ENCODE results near the gene HS2ST1. TPM values are rescaled to one million over a fixed set of nuclear protein-coding genes. Genes with fewer than 3 reads are reported as not detected.
"Not testable (repeated sequence)": the region's sequence is repeated elsewhere in the genome, so short reads cannot be mapped to it uniquely, and the experiment has no call there.

The HS2ST1 gene
- total RNA-seq, 6 experiments from 2014 or later, result 23.8 to 26.8 (median 24.8) TPM

DNA sequence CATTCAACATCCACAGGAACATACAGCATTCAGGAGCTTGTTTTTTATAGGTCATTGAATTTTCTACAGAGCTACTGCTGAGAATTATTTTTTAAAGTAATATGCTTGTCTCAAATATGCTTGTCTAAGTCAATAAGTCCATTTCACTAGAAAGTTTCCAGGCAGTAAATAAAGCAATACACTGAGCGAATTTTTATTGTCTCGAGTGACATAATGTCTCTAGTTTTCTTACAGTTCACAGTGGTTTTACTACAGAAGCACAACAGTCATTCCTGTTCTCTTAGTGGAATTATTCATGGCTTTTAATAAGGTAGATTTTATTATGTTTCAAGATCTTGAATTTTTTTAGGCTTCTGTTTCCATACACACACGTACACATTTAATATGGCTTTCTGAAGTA lies 83.8 kb downstream of the HS2ST1 start:
- Mint-ChIP-seq H3K27me3 (ENCODE audit: insufficient read depth) (no peaks in the 10 kb centered on the region; the same call in 1 of the 2 replicates), H3K9me3 (no peaks in the 10 kb centered on the region), H3K36me3 (ENCODE audit: low read depth) (peaks cover 4% of the 10 kb centered on the region; the same call in 1 of the 2 replicates), H3K4me1 (ENCODE audit: low read depth) (peaks cover 13% of the 10 kb centered on the region), H3K27ac (no peak overlapping the region), H3K4me3 (no peak overlapping the region)
- no peak for DNase-seq
- TF ChIP-seq, protein P1, sequence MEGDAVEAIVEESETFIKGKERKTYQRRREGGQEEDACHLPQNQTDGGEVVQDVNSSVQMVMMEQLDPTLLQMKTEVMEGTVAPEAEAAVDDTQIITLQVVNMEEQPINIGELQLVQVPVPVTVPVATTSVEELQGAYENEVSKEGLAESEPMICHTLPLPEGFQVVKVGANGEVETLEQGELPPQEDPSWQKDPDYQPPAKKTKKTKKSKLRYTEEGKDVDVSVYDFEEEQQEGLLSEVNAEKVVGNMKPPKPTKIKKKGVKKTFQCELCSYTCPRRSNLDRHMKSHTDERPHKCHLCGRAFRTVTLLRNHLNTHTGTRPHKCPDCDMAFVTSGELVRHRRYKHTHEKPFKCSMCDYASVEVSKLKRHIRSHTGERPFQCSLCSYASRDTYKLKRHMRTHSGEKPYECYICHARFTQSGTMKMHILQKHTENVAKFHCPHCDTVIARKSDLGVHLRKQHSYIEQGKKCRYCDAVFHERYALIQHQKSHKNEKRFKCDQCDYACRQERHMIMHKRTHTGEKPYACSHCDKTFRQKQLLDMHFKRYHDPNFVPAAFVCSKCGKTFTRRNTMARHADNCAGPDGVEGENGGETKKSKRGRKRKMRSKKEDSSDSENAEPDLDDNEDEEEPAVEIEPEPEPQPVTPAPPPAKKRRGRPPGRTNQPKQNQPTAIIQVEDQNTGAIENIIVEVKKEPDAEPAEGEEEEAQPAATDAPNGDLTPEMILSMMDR (IDR thresholded peaks at IDR 0.05), result no peak

DNA sequence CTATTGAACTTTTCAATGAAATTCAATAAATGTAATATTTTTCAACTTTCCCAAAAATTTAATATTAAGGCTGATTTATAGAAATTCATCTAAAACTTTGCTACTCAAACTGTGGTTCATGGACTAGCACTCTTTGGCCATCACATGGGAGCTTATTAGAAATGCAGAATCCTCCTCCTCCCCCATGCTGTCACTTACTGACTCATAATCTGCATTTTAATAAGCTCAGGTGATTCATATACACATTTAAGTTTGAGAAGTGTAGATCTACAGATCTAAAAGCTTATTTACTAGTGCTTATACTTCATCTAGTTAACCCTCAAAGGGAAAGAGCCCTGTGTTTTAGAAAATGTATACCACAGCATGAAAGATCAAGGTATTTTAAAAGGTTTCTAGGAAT lies 84.3 kb downstream of the HS2ST1 start:
- no peak overlapping the region for H3K4me3 Mint-ChIP-seq
- peaks cover 8% of the 10 kb centered on the region for H3K4me1 Mint-ChIP-seq (ENCODE audit: low read depth)
- no peak overlapping the region for H3K27ac Mint-ChIP-seq
- TF ChIP-seq, protein P1 (IDR thresholded peaks at IDR 0.05), result no peak
- no peak for DNase-seq
- peaks cover 4% of the 10 kb centered on the region; the same call in 1 of the 2 replicates for H3K36me3 Mint-ChIP-seq (ENCODE audit: low read depth)
- H3K9me3 Mint-ChIP-seq, result no peaks in the 10 kb centered on the region
- no peaks in the 10 kb centered on the region; the same call in 1 of the 2 replicates for H3K27me3 Mint-ChIP-seq (ENCODE audit: insufficient read depth)

DNA sequence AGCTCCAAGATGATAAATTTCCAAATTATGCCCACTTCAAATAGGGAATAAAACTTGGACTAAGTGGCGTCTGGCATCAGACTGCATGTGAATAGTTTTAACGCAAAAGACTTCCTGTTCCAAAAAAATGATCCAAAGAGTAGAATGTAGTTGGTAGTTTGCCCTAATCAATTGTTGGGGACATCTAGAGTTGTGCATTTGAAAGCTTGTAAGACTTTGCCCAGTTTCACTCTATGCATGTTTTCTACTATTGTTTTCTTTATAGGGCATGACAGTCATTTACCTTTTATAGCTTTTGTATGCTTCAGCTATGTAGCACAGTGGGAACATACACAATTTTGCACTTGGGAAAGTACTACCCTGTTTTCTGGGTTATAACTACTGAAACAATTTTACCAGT lies 86.0 kb downstream of the HS2ST1 start:
- H3K27me3 Mint-ChIP-seq (ENCODE audit: insufficient read depth), result no peaks in the 10 kb centered on the region; the same call in 1 of the 2 replicates
- H3K4me1 Mint-ChIP-seq (ENCODE audit: low read depth), result peaks cover 6% of the 10 kb centered on the region; the same call in 1 of the 2 replicates
- peaks cover 4% of the 10 kb centered on the region; the same call in 1 of the 2 replicates for H3K36me3 Mint-ChIP-seq (ENCODE audit: low read depth)
- DNase-seq, result no peak
- H3K9me3 Mint-ChIP-seq, result no peaks in the 10 kb centered on the region
- H3K27ac Mint-ChIP-seq, result no peak overlapping the region
- H3K4me3 Mint-ChIP-seq, result no peak overlapping the region
- TF ChIP-seq, protein P1 (IDR thresholded peaks at IDR 0.05), result no peak

DNA sequence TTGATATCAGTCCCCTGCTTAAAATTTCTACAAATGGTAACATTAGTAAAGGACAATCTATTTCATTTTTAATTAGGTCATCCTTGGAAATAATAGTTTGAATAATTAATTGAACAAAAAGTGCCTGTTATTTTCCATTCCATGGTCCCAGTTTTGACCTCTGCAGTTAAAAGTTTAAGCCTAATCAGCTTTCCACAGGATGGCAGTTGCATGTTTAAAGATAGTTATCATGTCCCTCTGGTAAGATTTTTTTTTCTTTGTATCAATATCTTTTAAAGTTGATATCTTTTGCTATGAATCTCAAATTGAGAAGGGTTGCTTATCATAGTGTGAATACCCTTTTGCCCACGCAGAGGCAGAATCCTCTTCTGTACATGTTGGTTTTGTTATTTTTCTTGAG lies 90.4 kb downstream of the HS2ST1 start:
- no peak for DNase-seq
- no peaks in the 10 kb centered on the region for H3K27me3 Mint-ChIP-seq (ENCODE audit: insufficient read depth)
- no peaks in the 10 kb centered on the region for H3K4me1 Mint-ChIP-seq (ENCODE audit: low read depth)
- H3K27ac Mint-ChIP-seq, result no peak overlapping the region
- no peak overlapping the region for H3K4me3 Mint-ChIP-seq
- no peaks in the 10 kb centered on the region for H3K9me3 Mint-ChIP-seq
- TF ChIP-seq, protein P1 (IDR thresholded peaks at IDR 0.05), result no peak
- peaks cover 4% of the 10 kb centered on the region; the same call in 1 of the 2 replicates for H3K36me3 Mint-ChIP-seq (ENCODE audit: low read depth)

DNA sequence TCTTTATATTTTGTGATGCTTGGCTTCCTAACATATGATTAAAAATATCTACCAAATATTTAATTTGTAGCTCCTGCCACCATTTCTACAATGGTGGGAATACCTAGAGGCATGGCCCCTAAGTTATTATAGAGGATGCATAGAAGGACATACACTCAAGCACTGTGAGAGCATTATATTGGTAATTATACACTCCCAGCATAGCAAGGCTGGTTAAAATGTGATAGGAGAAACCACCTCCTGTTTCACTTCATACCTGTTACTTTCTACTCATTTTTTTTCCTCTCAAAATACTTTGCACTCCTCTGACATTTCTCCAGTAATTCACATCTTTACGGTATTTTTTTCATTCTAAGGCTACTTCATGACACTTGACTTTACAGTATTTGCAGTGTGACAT lies 92.9 kb downstream of the HS2ST1 start:
- DNase-seq, result no peak
- TF ChIP-seq, protein P1 (IDR thresholded peaks at IDR 0.05), result no peak
- Mint-ChIP-seq H3K36me3 (ENCODE audit: low read depth) (peaks cover 12% of the 10 kb centered on the region), H3K4me1 (ENCODE audit: low read depth) (peaks cover 4% of the 10 kb centered on the region; the same call in 1 of the 2 replicates), H3K27ac (no peak overlapping the region), H3K27me3 (ENCODE audit: insufficient read depth) (no peaks in the 10 kb centered on the region), H3K9me3 (peaks cover 5% of the 10 kb centered on the region), H3K4me3 (no peak overlapping the region)

DNA sequence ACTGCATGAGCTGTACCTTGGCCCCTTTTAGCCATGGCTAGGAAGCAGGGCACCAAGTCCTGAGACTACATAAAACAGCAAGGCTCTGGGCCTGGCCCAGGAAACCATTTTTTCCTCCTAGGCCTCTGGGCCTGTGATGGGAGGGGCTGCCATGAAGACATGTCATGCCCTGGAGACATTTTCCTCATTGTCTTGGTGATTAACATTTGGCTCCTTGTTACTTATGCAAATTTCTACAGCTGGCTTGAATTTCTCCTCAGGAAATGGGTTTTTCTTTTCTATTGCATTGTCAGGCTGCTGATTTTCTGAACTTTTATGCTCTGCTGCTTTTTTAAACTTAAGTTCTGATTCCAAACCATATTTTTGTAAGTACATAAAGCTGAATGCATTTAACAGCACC lies 99.0 kb downstream of the HS2ST1 start:
- Mint-ChIP-seq H3K9me3 (peaks cover 31% of the 10 kb centered on the region), H3K36me3 (ENCODE audit: low read depth) (peaks cover 31% of the 10 kb centered on the region)
- H3K4me3 Mint-ChIP-seq; H3K27me3 Mint-ChIP-seq (ENCODE audit: insufficient read depth); H3K4me1 Mint-ChIP-seq (ENCODE audit: low read depth); DNase-seq; H3K27ac Mint-ChIP-seq: not testable (repeated sequence)

All from HFFc6 (cell line).